Stimulated activated CD4-positive, alpha-beta T cell treated with anti-CD3 and anti-CD28 coated beads, Interleukin-15, amount 100 ng/mL, for 1 hour (primary cell): ENCODE data around the gene HCRTR1.

Experiments
- DNase-seq, 2 donors: peaks; one replicate each; pipeline ENCODE4 v3.0.0-alpha.2; 2020; ENCODE audit warnings: low read depth in 1 of 2, low spot score in 1 of 2

HCRTR1 gene

GRCh38 chr1:31666263-31666963, 48.9 kb downstream of the HCRTR1 start:
- no peak for DNase-seq

- DNase-seq: no peak
These were observed 49.7 kb downstream of the HCRTR1 start for GRCh38 chr1:31667065-31667785.

- DNase-seq: no peak
These were observed 50.9 kb downstream of the HCRTR1 start for GRCh38 chr1:31668303-31668883.

GRCh38 chr1:31669433-31669785, 51.9 kb downstream of the HCRTR1 start:
- DNase-seq: no peak

- no peak for DNase-seq
These were observed 52.5 kb downstream of the HCRTR1 start for GRCh38 chr1:31669786-31670592.

- no peak for DNase-seq
These were observed 53.1 kb downstream of the HCRTR1 start for GRCh38 chr1:31670593-31670964.

- DNase-seq: no peak
These were observed 53.7 kb downstream of the HCRTR1 start for GRCh38 chr1:31671147-31671546.

GRCh38 chr1:31671561-31672201, 54.2 kb downstream of the HCRTR1 start:
- DNase-seq: no peak

DNA sequence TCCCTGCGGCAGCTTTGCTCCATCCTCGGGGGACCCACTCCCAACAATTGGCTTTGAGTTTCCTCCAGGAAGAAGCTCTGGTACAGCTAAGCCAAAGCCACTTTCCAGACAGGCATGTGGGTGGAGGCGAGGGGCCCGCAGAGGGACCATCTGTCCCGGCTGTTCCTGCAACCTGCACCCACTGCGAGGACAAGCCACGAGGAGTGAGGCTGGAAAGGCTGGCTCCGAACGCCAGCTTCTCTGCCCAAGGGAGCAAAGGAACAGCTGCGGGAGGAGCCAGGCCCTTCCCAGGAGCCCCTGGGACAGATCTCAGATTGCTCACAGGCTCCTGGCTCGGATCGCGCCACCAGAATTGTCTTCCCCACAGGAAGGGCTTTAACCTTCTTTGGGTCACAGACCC, 55.5 kb downstream of the HCRTR1 start:
- DNase-seq: no peak

GRCh38 chr1:31673433-31673832, 55.9 kb downstream of the HCRTR1 start:
- DNase-seq: no peak

GRCh38 chr1:31674626-31675025, 57.1 kb downstream of the HCRTR1 start:
- DNase-seq: no peak

DNA sequence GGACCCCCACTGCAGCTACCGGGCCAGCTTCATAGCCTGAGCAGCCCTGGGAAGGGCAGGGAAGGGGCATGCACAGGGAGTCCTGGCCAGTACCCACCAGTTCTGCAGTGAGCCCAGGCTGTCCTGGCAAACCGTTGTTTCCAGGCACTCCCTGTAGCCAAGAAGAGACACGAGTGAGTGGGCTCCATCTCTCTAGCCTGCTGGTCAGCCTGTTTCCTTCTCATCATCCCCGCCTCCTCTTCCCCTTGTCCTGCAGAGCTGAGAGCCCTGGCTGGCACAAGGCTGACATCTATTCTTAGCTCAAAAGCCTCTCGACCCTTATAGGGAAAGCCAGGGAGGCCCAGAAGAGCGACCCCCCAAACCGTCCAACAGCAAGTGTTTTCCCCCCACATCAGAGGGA, 57.7 kb downstream of the HCRTR1 start:
- DNase-seq: no peak

DNA sequence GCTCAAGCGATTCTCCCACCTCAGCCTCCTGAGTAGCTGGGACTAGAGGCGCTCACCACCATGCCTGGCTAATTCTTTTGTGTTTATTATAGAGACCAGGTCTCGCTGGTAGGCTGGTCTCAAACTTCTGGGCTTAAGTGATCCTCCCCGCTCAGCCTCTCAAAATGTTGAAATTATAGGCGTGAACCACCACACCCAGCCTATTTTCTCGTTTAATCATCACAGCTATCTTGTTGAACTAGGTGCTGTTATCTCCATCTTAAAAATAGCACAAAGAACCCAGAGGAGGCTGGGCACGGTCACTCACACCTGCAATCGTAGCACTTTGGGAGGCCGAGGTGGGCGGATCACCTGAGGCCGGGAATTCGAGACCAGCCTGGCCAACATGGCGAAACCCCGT, 58.3 kb downstream of the HCRTR1 start:
- no peak for DNase-seq
